ENCODE results near the gene KRTAP5-10. TPM values are rescaled to one million over a fixed set of nuclear protein-coding genes. Genes with fewer than 3 reads are reported as not detected.
"Not testable (repeated sequence)": the region's sequence is repeated elsewhere in the genome, so short reads cannot be mapped to it uniquely, and the experiment has no call there.

KRTAP5-10 gene
- total RNA-seq, 4 donors from 2014 or later: not detected

GRCh38 chr11:71525938-71526495 is 39.3 kb upstream of the KRTAP5-10 start:
- H3K27ac ChIP-seq: no peak overlapping the region
- no peak for TF ChIP-seq EP300 (IDR thresholded peaks at IDR 0.05)
- no peak for TF ChIP-seq POLR2A (IDR thresholded peaks at IDR 0.05)
- no peak for TF ChIP-seq CTCF (IDR thresholded peaks at IDR 0.05)
- no peak for TF ChIP-seq POLR2AphosphoS5 (IDR thresholded peaks at IDR 0.05)
- WGBS, 2 donors (ENCODE audit: low coverage in 1 of 2): 40 to 54% methylated on average over 1 of the region's 2 CpGs

GRCh38 chr11:71526796-71527575 is 38.4 kb upstream of the KRTAP5-10 start, which contains the start of gene KRTAP5-7:
Gene KRTAP5-7, plus strand, starts transcription at chr11:71527267. Its CDS starts 34 bp downstream, at chr11:71527301.
- H3K4me3 ChIP-seq, H3K27ac ChIP-seq, H3K4me1 ChIP-seq, ATAC-seq, H3K36me3 ChIP-seq, H3K27me3 ChIP-seq: not testable (repeated sequence)
- 60 to 71% methylated on average over 5 to 7 of the region's 10 CpGs for WGBS, 2 donors (ENCODE audit: low coverage in 1 of 2)
- peaks cover 0 to 10% (median 0%) of the 10 kb centered on the region in 3 donors for H3K9me3 ChIP-seq

More at GRCh38 chr11:71525938-71526495, 39.3 kb upstream of the KRTAP5-10 start:
- H3K27me3 ChIP-seq: peaks cover 6% of the 10 kb centered on the region
- no peaks in the 10 kb centered on the region for H3K36me3 ChIP-seq
- H3K9me3 ChIP-seq: peaks cover 0 to 10% (median 0%) of the 10 kb centered on the region in 3 donors
- no peak overlapping the region for H3K4me3 ChIP-seq
- ATAC-seq: no peak
- H3K4me1 ChIP-seq: no peaks in the 10 kb centered on the region

GRCh38 chr11:71527576-71528210 is 37.7 kb upstream of the KRTAP5-10 start:
- Histone ChIP-seq H3K4me3 (no peak overlapping the region), H3K27ac (no peak overlapping the region), H3K4me1 (no peaks in the 10 kb centered on the region), H3K9me3 (peaks cover 0 to 10% (median 0%) of the 10 kb centered on the region in 3 donors), H3K36me3 (no peaks in the 10 kb centered on the region), H3K27me3 (peaks cover 6% of the 10 kb centered on the region)
- no peak for ATAC-seq
- WGBS, 2 donors (ENCODE audit: low coverage in 1 of 2): 71 to 93% methylated on average over 3 to 6 of the region's 6 CpGs
- no peak for TF ChIP-seq POLR2A (IDR thresholded peaks at IDR 0.05)

- Histone ChIP-seq H3K4me3 (no peak overlapping the region), H3K4me1 (no peaks in the 10 kb centered on the region), H3K36me3 (no peaks in the 10 kb centered on the region), H3K27ac (no peak overlapping the region), H3K27me3 (peaks cover 2% of the 10 kb centered on the region), H3K9me3 (peaks cover 0 to 3% (median 0%) of the 10 kb centered on the region in 3 donors)
- no peak for ATAC-seq
- 79% methylated on average over 11 of the region's 11 CpGs; no CpG with 5 or more reads in 1 of the 2 donors for WGBS, 2 donors (ENCODE audit: low coverage in 1 of 2)
- TF ChIP-seq POLR2A (IDR thresholded peaks at IDR 0.05): no peak
- no peak for TF ChIP-seq POLR2AphosphoS5 (IDR thresholded peaks at IDR 0.05)
- no peak for TF ChIP-seq CTCF (IDR thresholded peaks at IDR 0.05)
- no peak for TF ChIP-seq EP300 (IDR thresholded peaks at IDR 0.05)
These were observed 34.8 kb upstream of the KRTAP5-10 start for GRCh38 chr11:71530602-71531001.

GRCh38 chr11:71532036-71532610 is 33.2 kb upstream of the KRTAP5-10 start:
- 74 to 77% methylated on average over 10 of the region's 10 CpGs for WGBS, 2 donors (ENCODE audit: low coverage in 1 of 2)
- no peaks in the 10 kb centered on the region for H3K36me3 ChIP-seq
- H3K27ac ChIP-seq: no peak overlapping the region
- no peak for ATAC-seq
- no peak for TF ChIP-seq POLR2AphosphoS5 (IDR thresholded peaks at IDR 0.05)
- no peak for TF ChIP-seq EP300 (IDR thresholded peaks at IDR 0.05)
- no peak for TF ChIP-seq CTCF (IDR thresholded peaks at IDR 0.05)
- no peak for TF ChIP-seq POLR2A (IDR thresholded peaks at IDR 0.05)
- no peaks in the 10 kb centered on the region for H3K27me3 ChIP-seq
- no peak overlapping the region for H3K4me3 ChIP-seq
- no peaks in the 10 kb centered on the region for H3K4me1 ChIP-seq
- H3K9me3 ChIP-seq: no peaks in the 10 kb centered on the region

GRCh38 chr11:71534711-71535608 is 30.4 kb upstream of the KRTAP5-10 start:
- H3K27ac ChIP-seq, H3K36me3 ChIP-seq, H3K4me1 ChIP-seq, H3K27me3 ChIP-seq, H3K4me3 ChIP-seq, ATAC-seq, H3K9me3 ChIP-seq: not testable (repeated sequence)
- WGBS, 2 donors (ENCODE audit: low coverage in 1 of 2): 69 to 80% methylated on average over 8 to 14 of the region's 17 CpGs
